ENCODE data around the gene HERPUD1.
"Not testable (repeated sequence)": the region's sequence is repeated elsewhere in the genome, so short reads cannot be mapped to it uniquely, and the experiment has no call there.

HERPUD1 gene

GRCh38 chr16:56983211-56983751 is 51.3 kb downstream of the HERPUD1 start:
- no peak for DNase-seq

GRCh38 chr16:56984639-56985038 is 52.7 kb downstream of the HERPUD1 start:
- DNase-seq = no peak

- peak; percentile 39 for DNase-seq
Observed at GRCh38 chr16:56985288-56985961, 53.5 kb downstream of the HERPUD1 start.

DNA sequence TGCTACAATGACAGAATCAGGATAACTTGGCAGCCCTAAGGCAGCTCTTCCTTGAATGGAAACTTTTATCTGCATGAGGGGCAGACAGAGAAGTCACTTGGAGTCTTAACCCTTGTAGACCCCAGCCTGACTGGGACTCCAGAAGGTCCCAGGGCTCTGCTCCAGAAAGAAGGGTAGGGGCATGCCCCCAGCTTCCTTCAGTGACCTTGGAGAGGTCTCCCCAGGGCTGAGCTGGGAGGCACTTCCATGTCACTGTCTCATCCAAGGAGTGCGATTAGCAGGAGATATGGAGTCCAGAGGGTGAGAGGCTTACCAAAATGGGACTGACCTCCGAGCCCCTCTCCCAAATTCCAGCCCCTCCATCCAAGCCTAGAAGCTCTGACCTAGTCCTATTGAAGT is 54.0 kb downstream of the HERPUD1 start:
- DNase-seq = no peak

DNA sequence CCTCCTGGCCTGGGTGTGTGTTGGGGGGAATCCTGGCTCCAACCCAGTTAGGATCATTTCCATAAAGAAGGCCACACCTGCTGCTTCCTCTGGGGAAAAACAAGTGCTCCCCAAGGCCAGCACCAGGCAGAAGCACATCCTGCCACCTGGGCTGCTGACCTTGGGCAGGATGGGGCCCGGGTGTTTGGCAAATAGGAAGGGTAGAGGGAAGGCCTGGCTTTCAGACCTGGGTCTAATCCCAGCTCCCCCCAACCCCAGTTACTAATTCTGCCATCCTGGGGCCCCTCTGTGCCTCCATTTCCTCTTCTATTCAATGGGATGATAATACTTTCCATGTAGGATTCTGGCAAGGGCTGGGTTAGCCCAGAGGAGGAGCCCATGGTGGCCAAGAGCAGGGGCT is 54.4 kb downstream of the HERPUD1 start:
- DNase-seq = no peak

GRCh38 chr16:56986908-56987307 is 55.0 kb downstream of the HERPUD1 start:
- DNase-seq = not testable (repeated sequence)

- no peak for DNase-seq
Observed at GRCh38 chr16:56987692-56988091, 55.8 kb downstream of the HERPUD1 start.

- no peak for DNase-seq
Observed at GRCh38 chr16:56988161-56988947, 56.4 kb downstream of the HERPUD1 start.

DNA sequence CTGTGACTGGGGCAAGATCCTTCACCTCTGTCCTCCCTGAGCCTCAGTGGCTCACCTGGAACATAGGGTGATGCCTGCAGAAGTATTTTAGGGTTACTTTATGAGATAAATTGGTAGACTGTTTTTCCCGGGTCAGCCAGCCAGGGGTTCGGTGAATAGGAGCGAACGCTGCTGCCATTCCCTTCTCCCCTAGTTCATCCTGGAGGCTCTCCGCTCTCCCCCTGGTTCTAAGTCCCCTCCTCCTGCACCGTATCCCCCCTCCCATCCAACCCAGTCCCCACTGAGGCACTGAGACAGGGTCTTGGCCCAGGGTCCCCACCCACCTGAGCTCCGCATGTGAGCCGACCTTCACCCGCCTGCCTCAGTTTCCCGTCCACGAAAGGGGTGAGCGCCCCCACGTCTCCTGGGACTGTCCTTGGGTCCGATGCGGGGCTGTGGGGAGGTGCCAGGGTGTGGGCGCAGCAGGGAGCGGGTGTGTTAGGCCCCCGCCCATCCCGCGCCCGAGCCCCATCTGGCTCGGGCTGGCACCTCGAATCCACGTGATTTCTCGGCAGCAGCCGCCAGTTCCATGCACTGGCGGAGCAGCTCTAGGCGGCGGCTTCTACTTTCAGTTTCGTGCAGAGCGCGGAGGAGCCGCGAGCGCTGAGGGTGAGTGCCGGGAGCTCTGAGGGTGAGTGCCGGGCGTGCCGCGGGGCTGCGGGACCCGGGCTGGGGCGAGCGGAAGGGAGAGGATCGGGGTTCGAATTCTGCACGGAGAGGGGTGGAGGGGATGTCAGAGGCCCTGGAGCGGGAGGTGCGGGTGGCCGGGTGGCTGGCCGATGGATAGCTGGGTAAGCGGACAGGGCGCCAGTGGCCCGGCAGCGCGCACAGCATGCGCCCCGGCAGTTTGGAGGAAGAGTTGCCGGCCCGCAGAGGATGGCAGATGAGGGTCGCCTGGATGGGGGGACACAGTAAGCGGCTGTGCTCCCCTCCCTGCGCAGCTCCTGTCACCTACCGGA is 57.3 kb downstream of the HERPUD1 start, which contains the start of gene NLRC5:
Gene NLRC5, plus strand, starts transcription at position 610 of the 998 bp plus-strand sequence. CDS start 31,156 bp downstream, outside the sequence.
- DNase-seq = peak; percentile 95

GRCh38 chr16:56989988-56990387 is 58.0 kb downstream of the HERPUD1 start:
- DNase-seq = no peak

GRCh38 chr16:56990407-56991286 is 58.7 kb downstream of the HERPUD1 start:
- no peak for DNase-seq

- DNase-seq = not testable (repeated sequence)
Observed at GRCh38 chr16:56992431-56992830, 60.5 kb downstream of the HERPUD1 start.

- DNase-seq = no peak
Observed at GRCh38 chr16:56993204-56993603, 61.3 kb downstream of the HERPUD1 start.

DNA sequence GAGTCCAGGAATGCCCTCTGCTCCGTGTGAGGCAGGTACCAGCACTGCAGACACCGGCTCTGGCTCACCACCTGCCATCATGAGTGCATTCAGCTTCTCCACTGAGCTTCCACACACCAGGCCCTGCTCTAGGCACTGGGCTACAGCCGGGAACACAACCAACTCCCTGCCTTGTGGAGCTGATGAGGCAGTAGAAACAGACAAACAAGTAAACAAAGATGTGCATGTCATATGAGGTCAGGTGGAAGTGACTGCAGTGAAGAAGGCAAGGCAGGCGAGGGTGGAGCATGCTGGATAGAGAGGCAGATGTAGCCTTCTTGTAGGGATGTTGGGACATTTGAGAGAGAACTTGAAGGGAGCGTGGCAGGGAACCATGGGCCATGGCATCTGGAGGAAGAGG is 62.4 kb downstream of the HERPUD1 start:
- no peak for DNase-seq
